Measurements from ENCODE around the gene GPAM.

DNA sequence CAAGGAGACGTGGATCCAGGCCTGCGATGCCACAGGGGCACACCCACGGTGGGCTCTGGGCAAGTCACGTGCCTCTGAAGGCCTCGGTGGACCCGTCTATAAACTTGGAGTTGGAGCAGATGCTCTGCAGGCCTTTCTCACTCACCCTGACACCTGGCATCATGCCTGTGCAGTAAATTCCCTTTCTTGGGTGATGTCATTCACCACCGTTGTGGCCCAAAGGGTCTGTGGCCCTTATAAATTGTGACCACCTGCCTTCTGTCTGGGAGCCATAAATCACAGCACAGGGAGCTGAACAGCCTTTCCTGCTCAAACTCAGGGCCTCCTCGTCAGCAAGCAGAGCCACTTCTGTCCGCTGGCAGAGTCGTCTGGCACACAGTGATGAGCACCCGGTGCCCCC, 52.2 kb downstream of the GPAM start:
- TF ChIP-seq, protein P1, sequence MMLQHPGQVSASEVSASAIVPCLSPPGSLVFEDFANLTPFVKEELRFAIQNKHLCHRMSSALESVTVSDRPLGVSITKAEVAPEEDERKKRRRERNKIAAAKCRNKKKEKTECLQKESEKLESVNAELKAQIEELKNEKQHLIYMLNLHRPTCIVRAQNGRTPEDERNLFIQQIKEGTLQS (IDR thresholded peaks at IDR 0.05; ENCODE audit: insufficient read depth, low read depth, low read length): no peak
- no peak for TF ChIP-seq NRF1 (IDR thresholded peaks at IDR 0.05; ENCODE audit: low read depth, low read length)
- no peak for TF ChIP-seq TEAD4 (IDR thresholded peaks at IDR 0.05; ENCODE audit: low read depth, low read length)
- TF ChIP-seq EZH2 (IDR thresholded peaks at IDR 0.05; ENCODE audit: low read depth, low read length, severe bottlenecking): no peak
- TF ChIP-seq POLR2AphosphoS5 (IDR thresholded peaks at IDR 0.05; ENCODE audit: low read depth, low read length): no peak
- TF ChIP-seq CHD1 (IDR thresholded peaks at IDR 0.05; ENCODE audit: low read depth, low read length): no peak
- TF ChIP-seq JUN (IDR thresholded peaks at IDR 0.05; ENCODE audit: low read depth, low read length): no peak
- TF ChIP-seq, protein P2, sequence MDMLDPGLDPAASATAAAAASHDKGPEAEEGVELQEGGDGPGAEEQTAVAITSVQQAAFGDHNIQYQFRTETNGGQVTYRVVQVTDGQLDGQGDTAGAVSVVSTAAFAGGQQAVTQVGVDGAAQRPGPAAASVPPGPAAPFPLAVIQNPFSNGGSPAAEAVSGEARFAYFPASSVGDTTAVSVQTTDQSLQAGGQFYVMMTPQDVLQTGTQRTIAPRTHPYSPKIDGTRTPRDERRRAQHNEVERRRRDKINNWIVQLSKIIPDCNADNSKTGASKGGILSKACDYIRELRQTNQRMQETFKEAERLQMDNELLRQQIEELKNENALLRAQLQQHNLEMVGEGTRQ (IDR thresholded peaks at IDR 0.05; ENCODE audit: low read length): no peak
- no peak for TF ChIP-seq CTCF (IDR thresholded peaks at IDR 0.05; ENCODE audit: control extremely low read depth in 1 of 3, insufficient read depth in 1 of 3, low read depth in 1 of 3, low read length in 3 of 3)
- no peak for TF ChIP-seq JUND (IDR thresholded peaks at IDR 0.05; ENCODE audit: low read length)
- no peak for TF ChIP-seq POLR2A (IDR thresholded peaks at IDR 0.05; ENCODE audit: control extremely low read depth in 1 of 2, low read depth in 2 of 2, low read length in 2 of 2)
- TF ChIP-seq TCF12 (IDR thresholded peaks at IDR 0.05; ENCODE audit: low read depth, low read length): no peak
- TF ChIP-seq FOSL1 (IDR thresholded peaks at IDR 0.05; ENCODE audit: insufficient read depth, low read depth, low read length): no peak
- TF ChIP-seq RAD21 (IDR thresholded peaks at IDR 0.05 in 1 of 2, conservative IDR thresholded peaks at IDR 0.05 in 1 of 2; ENCODE audit: low read depth in 2 of 2, low read length in 2 of 2): no peak

All from H1 (cell line).